Left cardiac atrium (tissue), 4 donors: ENCODE results near the gene BRIX1. TPM values are rescaled to one million over a fixed set of nuclear protein-coding genes. Genes with fewer than 3 reads are reported as not detected.
A peak's percentile ranks its signal among the peaks of the same experiment; 100 is the strongest.
"Not testable (repeated sequence)": the region's sequence is repeated elsewhere in the genome, so short reads cannot be mapped to it uniquely, and the experiment has no call there.

Source experiments
- ATAC-seq, 2 donors: fragments of 200-7000 bp; cut with Tn5 transposase; one replicate each; pipeline ENCODE4 v1.9.1; 2020; ENCODE audit warnings: mild to moderate bottlenecking in 2 of 2, moderate library complexity in 2 of 2
- DNase-seq: peaks from one replicate; pipeline ENCODE4 v3.0.0-alpha.2; 2020
- intact Hi-C, 2 donors: fragments of 100-400 bp; cut with DNase I; formaldehyde crosslinking; loops; one replicate each; pipeline versions ENCODE4 v1.14.1 to v1.15.1; 2022 to 2023
- total RNA-seq, 2 donors: library from RNA; stranded (reverse); fragmentation: NEBNext Ultra II Directional; extraction: Animal tissue kit (Norgen Biotek cat#: 25700); gene quantifications; one replicate each; pipeline ENCODE4 v1.2.1, GENCODE V29; 2021
- donor health status: DM: no; HTN: yes; CAD: no.
- donor health status: DM: no; HTN: yes; CAD: no; lungs with severe emphysema.
- donor health status: DM: yes; HTN: yes; CAD: no.
- donor health status: Dilated cardiomyopathy.

BRIX1 gene
- total RNA-seq, 2 donors from 2014 or later: 13.4 to 22.6 TPM

GRCh38 chr5:34944044-34944443 is 28.5 kb downstream of the BRIX1 start:
- intact Hi-C loops: no loop called here
- ATAC-seq (peak; percentile 19 to 22), DNase-seq (no peak)

DNA sequence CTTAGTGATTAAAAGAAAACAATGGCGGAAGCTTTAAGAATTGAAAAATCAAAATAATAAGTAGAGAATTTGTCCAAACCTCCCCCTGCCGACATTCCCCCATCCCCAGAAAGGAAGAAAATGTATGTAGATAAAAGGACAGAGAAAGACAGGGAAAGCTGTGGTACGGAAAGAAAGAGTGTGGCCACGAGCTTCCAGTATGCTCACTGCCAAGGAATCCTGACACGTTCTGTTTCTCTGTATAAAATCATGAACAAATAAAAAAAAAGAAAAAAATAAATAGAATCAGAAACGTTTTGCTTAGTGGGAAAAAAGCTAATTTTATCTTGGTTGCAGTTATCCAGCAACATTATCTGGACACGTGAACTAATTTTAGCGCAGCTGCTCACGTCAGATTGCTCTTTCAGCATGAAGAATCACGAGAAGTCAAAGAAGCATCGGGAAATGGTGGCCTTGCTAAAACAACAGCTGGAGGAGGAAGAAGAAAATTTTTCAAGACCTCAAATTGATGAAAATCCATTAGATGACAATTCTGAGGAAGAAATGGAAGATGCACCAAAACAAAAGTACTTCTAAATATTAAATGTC is 29.0 kb downstream of the BRIX1 start:
- DNase-seq: no peak
- intact Hi-C loops: no loop called here
- ATAC-seq: peak in 1 of 2 donors; percentile 73

DNA sequence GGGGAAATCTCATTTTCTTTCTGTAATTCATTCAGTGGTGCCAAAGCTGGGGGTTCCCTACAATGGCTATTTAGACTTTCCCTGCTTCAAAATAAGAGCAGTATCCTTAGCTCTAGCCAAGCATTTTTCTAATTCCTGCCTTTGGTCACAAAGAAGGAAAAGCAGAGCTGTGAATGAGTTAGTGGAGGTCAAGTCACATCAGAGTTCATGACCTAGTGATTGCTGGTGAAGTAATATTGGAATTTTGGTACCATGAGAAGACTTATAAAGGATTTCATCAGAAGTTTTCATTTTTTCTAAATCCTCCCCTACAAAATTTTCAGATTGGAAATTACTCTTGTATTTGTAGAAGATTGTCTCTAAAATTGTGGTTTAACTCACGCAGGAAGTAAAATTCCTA is 41.8 kb downstream of the BRIX1 start:
- intact Hi-C loops: loop anchor here in 1 of 2 donors (5.0 kb wide), 3 partner anchors 50 to 245 kb away; no protein-coding TSS in a partner anchor
- no peak for DNase-seq
- no peak for ATAC-seq

DNA sequence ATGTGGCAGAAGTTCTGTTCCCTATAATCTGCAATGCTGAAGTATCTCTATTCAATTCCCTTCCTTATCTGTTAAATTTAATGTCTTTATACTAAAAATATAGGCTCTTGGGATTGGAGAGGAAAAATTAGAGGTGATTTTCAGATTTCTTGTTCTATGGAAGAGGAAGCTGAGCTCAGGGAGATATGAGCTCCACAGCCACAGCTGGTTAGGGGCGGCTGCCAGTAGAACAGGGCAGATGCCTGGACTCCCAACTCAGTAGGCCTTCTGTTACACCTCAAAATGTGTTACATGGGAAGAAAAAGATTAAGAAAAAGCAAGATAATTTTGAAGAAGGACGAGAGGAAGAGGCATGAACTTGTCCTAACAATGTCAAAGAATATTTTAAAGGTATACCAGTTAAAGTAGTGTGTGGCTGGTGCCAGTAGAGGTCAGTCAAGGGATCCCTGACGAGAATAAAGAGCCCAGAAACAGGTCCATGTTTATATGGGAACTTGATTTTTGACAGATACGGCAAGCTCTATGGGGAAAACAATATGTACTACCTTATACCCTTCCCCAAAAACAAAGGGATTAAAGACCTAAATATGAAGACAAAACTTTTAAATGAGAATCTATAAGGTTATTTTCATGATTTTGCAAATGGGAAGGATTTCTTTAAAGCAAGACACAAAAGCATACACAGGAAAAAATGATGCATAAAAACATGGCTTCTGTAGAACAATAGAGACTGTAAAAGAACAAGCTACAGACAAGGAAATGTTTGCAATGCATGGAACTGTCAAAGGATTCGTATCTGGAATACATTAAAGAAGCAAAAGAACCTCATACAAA is 42.6 kb downstream of the BRIX1 start:
- DNase-seq (no peak), ATAC-seq (peak; percentile 54 to 67)
- intact Hi-C loops: loop anchor here in 1 of 2 donors (5.0 kb wide), 3 partner anchors 49 to 244 kb away; no protein-coding TSS in a partner anchor

DNA sequence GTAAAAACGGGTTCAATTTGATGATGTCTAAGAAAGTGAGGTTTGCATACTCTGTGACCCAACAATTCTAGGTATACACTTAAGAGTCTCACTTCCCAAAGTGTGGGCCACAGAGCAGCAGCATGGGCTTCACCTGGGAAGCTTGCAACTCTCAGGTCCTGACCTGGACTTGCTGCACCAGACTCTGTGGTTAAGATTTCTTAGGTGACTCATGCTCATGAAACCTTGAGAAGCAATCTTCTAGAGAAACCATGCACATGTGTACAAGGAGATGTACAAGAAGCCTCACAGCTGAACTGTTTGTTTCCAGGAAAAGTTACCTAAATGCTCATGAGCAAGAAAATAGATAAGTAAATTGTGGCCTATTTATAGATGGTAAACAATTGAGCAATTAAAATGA is 43.8 kb downstream of the BRIX1 start:
- DNase-seq (no peak), ATAC-seq (no peak)
- intact Hi-C loops: loop anchor here in 1 of 2 donors (5.0 kb wide), 3 partner anchors 48 to 243 kb away; no protein-coding TSS in a partner anchor

DNA sequence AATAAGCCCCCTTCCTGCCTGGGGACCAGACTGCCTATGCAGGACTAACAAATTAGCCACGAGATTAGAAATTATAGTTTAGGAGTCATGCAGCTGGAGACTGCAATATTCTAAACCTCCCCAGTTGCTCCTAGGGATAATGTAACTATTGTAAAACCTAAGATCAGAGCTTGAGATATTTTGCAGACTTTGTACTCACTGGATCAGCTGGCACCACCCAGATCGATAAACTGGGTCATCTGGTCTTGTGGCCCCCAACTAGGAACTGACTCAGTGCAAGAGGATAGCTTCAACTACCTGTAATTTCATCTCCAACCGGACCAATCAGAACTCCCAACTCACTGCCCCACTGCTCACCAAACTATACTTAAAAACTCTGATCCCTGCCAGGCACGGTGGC is 52.0 kb downstream of the BRIX1 start:
- intact Hi-C loops: no loop called here
- ATAC-seq (no peak), DNase-seq (no peak)

DNA sequence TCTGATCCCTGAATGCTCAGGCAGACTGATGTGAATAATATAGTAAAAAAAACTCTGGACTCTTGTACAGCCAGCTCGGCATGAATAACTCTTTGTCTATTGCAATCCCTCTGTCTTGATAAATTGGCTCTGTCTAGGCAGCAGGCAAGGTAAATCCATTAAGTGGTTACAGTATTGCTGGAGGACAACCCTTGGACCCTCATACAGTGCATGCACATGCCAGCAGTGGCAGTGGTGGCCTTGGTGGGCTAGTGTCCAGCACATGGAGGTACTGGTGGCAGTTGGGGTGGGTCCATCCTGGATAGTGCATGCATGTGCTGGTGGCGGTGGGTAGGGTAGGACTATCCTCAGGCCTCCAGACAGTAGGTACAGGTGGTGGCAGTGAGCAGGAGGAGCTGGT is 52.7 kb downstream of the BRIX1 start:
- DNase-seq (no peak), ATAC-seq (no peak)
- intact Hi-C loops: no loop called here

- intact Hi-C loops: no loop called here
- ATAC-seq: no peak
- DNase-seq: no peak
These were observed 55.0 kb downstream of the BRIX1 start for GRCh38 chr5:34970552-34970951.

DNA sequence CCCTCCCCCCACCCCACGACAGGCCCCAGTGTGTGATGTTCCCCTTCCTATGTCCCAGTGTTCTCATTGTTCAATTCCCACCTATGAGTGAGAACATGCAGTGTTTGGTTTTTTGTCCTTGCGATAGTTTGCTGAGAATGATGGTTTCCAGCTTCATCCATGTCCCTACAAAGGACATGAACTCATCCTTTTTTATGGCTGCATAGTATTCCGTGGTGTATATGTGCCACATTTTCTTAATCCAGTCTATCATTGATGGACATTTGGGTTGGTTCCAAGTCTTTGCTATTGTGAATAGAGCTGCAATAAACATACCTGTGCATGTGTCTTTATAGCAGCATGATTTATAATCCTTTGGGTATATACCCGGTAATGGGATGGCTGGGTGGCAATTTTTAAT is 56.1 kb downstream of the BRIX1 start:
- DNase-seq, ATAC-seq, intact Hi-C loops: not testable (repeated sequence)

Other genes with a start within 250 kb of the BRIX1 start
- not detected for gene TTC23L, start 76.5 kb upstream of the BRIX1 start, total RNA-seq
- 10 to 100 TPM; 23.6 to 27.3 TPM for gene RAD1, start 207 bp upstream of the BRIX1 start, total RNA-seq
- 10 to 100 TPM; 51.7 to 62.1 TPM for gene DNAJC21, start 13.8 kb downstream of the BRIX1 start, total RNA-seq
- gene AGXT2, start 132.2 kb downstream of the BRIX1 start, total RNA-seq: not detected